Stimulated activated CD8-positive, alpha-beta memory T cell treated with anti-CD3 and anti-CD28 coated beads, Interleukin-4, amount 100 ng/mL, for 24 hours (primary cell): ENCODE results near the gene LMBR1.
"Not testable (repeated sequence)": the region's sequence is repeated elsewhere in the genome, so short reads cannot be mapped to it uniquely, and the experiment has no call there.

Experiments
- DNase-seq: peaks from one replicate; pipeline ENCODE4 v3.0.0-alpha.2; 2020; ENCODE audit warnings: low read depth

Gene LMBR1

GRCh38 chr7:156754201-156754600, 138.8 kb downstream of the LMBR1 start:
- no peak for DNase-seq

GRCh38 chr7:156753630-156754029, 139.4 kb downstream of the LMBR1 start:
- DNase-seq = no peak

- no peak for DNase-seq
Measured at GRCh38 chr7:156753229-156753560, 139.8 kb downstream of the LMBR1 start.

- no peak for DNase-seq
Measured at GRCh38 chr7:156752367-156753228, 140.4 kb downstream of the LMBR1 start.

GRCh38 chr7:156751319-156751718, 141.7 kb downstream of the LMBR1 start:
- no peak for DNase-seq

GRCh38 chr7:156747718-156748117, 145.3 kb downstream of the LMBR1 start:
- no peak for DNase-seq

- DNase-seq = no peak
Measured at GRCh38 chr7:156746891-156747290, 146.1 kb downstream of the LMBR1 start.

- DNase-seq = no peak
Measured at GRCh38 chr7:156739596-156739995, 153.4 kb downstream of the LMBR1 start.

- DNase-seq = no peak
Measured at GRCh38 chr7:156735851-156736250, 157.1 kb downstream of the LMBR1 start.

- no peak for DNase-seq
Measured at GRCh38 chr7:156733638-156734037, 159.3 kb downstream of the LMBR1 start.

GRCh38 chr7:156732091-156732625, 160.8 kb downstream of the LMBR1 start:
- no peak for DNase-seq

- DNase-seq = no peak
Measured at GRCh38 chr7:156731651-156732050, 161.3 kb downstream of the LMBR1 start.

GRCh38 chr7:156725936-156726335, 167.0 kb downstream of the LMBR1 start:
- no peak for DNase-seq

- no peak for DNase-seq
Measured at GRCh38 chr7:156725073-156725472, 167.9 kb downstream of the LMBR1 start.

- no peak for DNase-seq
Measured at GRCh38 chr7:156722043-156722826, 170.7 kb downstream of the LMBR1 start.

GRCh38 chr7:156703773-156704482, 189.1 kb downstream of the LMBR1 start:
- DNase-seq = no peak

GRCh38 chr7:156703209-156703608, 189.8 kb downstream of the LMBR1 start:
- no peak for DNase-seq

GRCh38 chr7:156702399-156702798, 190.6 kb downstream of the LMBR1 start:
- DNase-seq = no peak

GRCh38 chr7:156701787-156702186, 191.2 kb downstream of the LMBR1 start:
- not testable (repeated sequence) for DNase-seq

- DNase-seq = not testable (repeated sequence)
Measured at GRCh38 chr7:156698512-156698911, 194.5 kb downstream of the LMBR1 start.

GRCh38 chr7:156697283-156697682, 195.7 kb downstream of the LMBR1 start:
- not testable (repeated sequence) for DNase-seq

- DNase-seq = no peak
Measured at GRCh38 chr7:156693627-156694026, 199.4 kb downstream of the LMBR1 start.
